Spleen (tissue), 7 donors: ENCODE measurements around the gene SLC7A10.

ENCODE experiments used
- CTCF ChIP-seq, 11 experiments: fragments of 200-600 bp in 7 of 11; fragments of 450-650 bp in 4 of 11; sonication (generic) in 4 of 11; IDR thresholded peaks in 8 of 11; conservative IDR thresholded peaks in 3 of 11; 1 replicate in 7 of 11; 2 replicates in 4 of 11; pipeline versions ENCODE4 v1.4.0 to v1.8.0; 2016 to 2021; ENCODE audit warnings: antibody characterized with exemption in 11 of 11, inconsistent platforms in 4 of 11, mild to moderate bottlenecking in 1 of 11
- POLR2A ChIP-seq, 3 donors: fragments of 450-650 bp; IDR thresholded peaks; one replicate each; pipeline ENCODE4 v1.5.1; 2017; ENCODE audit warnings: antibody characterized with exemption in 3 of 3, mild to moderate bottlenecking in 1 of 3
- POLR2AphosphoS5 ChIP-seq, 3 donors: sonication (generic); formaldehyde crosslinking; IDR thresholded peaks; one replicate each; pipeline ENCODE4 v1.5.1; 2017; ENCODE audit warnings: antibody characterized with exemption in 3 of 3
- donor health status: DM: no; HTN: no; CAD: no; lungs with moderate emphysema.
- donor health status: DM: no; HTN: no; CAD: no.
- donor health status: DM: no; HTN: no; CAD: no.

- no peak for TF ChIP-seq CTCF (IDR thresholded peaks at IDR 0.05 in 8 of 11, conservative IDR thresholded peaks at IDR 0.05 in 3 of 11)
- no peak for TF ChIP-seq POLR2A (IDR thresholded peaks at IDR 0.05)
- no peak for TF ChIP-seq POLR2AphosphoS5 (IDR thresholded peaks at IDR 0.05)
These were observed 54.3 kb downstream of the SLC7A10 start for GRCh38 chr19:33171222-33171795.
